ENCODE measurements around the gene KLHL35. TPM values are rescaled to one million over a fixed set of nuclear protein-coding genes. Genes with fewer than 3 reads are reported as not detected.
"Not testable (repeated sequence)": the region's sequence is repeated elsewhere in the genome, so short reads cannot be mapped to it uniquely, and the experiment has no call there.

The KLHL35 gene
- polyA plus RNA-seq, 1 experiment, result 0.81 TPM

GRCh38 chr11:75421035-75421602 is 11.9 kb downstream of the KLHL35 start:
- Histone ChIP-seq H3K27me3 (ENCODE audit: control insufficient read depth, insufficient read depth, low read length) (no peaks in the 10 kb centered on the region), H3K9me3 (ENCODE audit: control insufficient read depth, insufficient read depth, low read length) (no peaks in the 10 kb centered on the region), H3K27ac (ENCODE audit: low read depth, low read length) (no peak overlapping the region), H3K4me3 (ENCODE audit: low read depth, low read length) (no peak overlapping the region)
- CTCF ChIA-PET, result interaction anchor here (6.5 kb wide), 1 partner anchor 14 kb away, joined by 48 read pairs; no protein-coding TSS in a partner anchor
- POLR2A ChIA-PET, result no interaction called here
- TF ChIP-seq, protein P1, sequence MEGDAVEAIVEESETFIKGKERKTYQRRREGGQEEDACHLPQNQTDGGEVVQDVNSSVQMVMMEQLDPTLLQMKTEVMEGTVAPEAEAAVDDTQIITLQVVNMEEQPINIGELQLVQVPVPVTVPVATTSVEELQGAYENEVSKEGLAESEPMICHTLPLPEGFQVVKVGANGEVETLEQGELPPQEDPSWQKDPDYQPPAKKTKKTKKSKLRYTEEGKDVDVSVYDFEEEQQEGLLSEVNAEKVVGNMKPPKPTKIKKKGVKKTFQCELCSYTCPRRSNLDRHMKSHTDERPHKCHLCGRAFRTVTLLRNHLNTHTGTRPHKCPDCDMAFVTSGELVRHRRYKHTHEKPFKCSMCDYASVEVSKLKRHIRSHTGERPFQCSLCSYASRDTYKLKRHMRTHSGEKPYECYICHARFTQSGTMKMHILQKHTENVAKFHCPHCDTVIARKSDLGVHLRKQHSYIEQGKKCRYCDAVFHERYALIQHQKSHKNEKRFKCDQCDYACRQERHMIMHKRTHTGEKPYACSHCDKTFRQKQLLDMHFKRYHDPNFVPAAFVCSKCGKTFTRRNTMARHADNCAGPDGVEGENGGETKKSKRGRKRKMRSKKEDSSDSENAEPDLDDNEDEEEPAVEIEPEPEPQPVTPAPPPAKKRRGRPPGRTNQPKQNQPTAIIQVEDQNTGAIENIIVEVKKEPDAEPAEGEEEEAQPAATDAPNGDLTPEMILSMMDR (IDR thresholded peaks at IDR 0.05; ENCODE audit: low read depth, low read length), result no peak
- DNase-seq (ENCODE audit: low read depth, low spot score), result no peak

- POLR2A ChIA-PET, result no interaction called here
- CTCF ChIA-PET, result interaction anchor here (6.5 kb wide), 1 partner anchor 13 kb away, joined by 48 read pairs; no protein-coding TSS in a partner anchor
- Histone ChIP-seq H3K4me3 (ENCODE audit: low read depth, low read length) (no peak overlapping the region), H3K27me3 (ENCODE audit: control insufficient read depth, insufficient read depth, low read length) (no peaks in the 10 kb centered on the region), H3K9me3 (ENCODE audit: control insufficient read depth, insufficient read depth, low read length) (no peaks in the 10 kb centered on the region), H3K27ac (ENCODE audit: low read depth, low read length) (no peak overlapping the region)
- TF ChIP-seq, protein P1 (IDR thresholded peaks at IDR 0.05; ENCODE audit: low read depth, low read length), result no peak
- DNase-seq (ENCODE audit: low read depth, low spot score), result no peak
These were observed 12.6 kb downstream of the KLHL35 start for GRCh38 chr11:75420224-75421034.

GRCh38 chr11:75413864-75414263 is 19.1 kb downstream of the KLHL35 start:
- no peak overlapping the region for H3K4me3 ChIP-seq (ENCODE audit: low read depth, low read length)
- H3K9me3 ChIP-seq (ENCODE audit: control insufficient read depth, insufficient read depth, low read length), result no peaks in the 10 kb centered on the region
- H3K27ac ChIP-seq (ENCODE audit: low read depth, low read length), result no peak overlapping the region
- DNase-seq (ENCODE audit: low read depth, low spot score), result no peak
- TF ChIP-seq, protein P1 (IDR thresholded peaks at IDR 0.05; ENCODE audit: low read depth, low read length), result no peak
- ChIA-PET CTCF (no interaction called here), POLR2A (interaction anchor here (0.9 kb wide), 1 partner anchor 148 kb away, joined by 5 read pairs; the partner anchor contains the start of gene SERPINH1)
- H3K27me3 ChIP-seq (ENCODE audit: control insufficient read depth, insufficient read depth, low read length), result no peaks in the 10 kb centered on the region

GRCh38 chr11:75413146-75413545 is 19.9 kb downstream of the KLHL35 start:
- DNase-seq (ENCODE audit: low read depth, low spot score); H3K9me3 ChIP-seq (ENCODE audit: control insufficient read depth, insufficient read depth, low read length); H3K4me3 ChIP-seq (ENCODE audit: low read depth, low read length); CTCF ChIA-PET; H3K27me3 ChIP-seq (ENCODE audit: control insufficient read depth, insufficient read depth, low read length); POLR2A ChIA-PET: not testable (repeated sequence)
- H3K27ac ChIP-seq (ENCODE audit: low read depth, low read length), result peak overlapping the region; percentile 11

DNA sequence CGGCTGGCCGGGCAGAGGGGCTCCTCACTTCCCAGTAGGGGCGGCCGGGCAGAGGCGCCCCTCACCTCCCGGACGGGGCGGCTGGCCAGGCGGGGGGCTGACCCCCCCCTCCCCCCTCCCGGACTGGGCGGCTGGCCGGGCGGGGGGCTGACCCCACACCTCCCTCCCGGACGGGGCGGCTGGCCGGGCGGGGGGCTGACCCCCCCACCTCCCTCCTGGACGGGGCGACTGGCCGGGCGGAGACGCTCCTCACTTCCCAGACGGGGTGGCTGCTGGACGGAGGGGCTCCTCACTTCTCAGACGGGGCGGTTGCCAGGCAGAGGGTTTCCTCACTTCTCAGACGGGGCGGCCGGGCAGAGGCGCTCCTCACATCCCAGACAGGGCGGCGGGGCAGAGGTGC is 23.0 kb downstream of the KLHL35 start:
- H3K27me3 ChIP-seq (ENCODE audit: control insufficient read depth, insufficient read depth, low read length); H3K4me3 ChIP-seq (ENCODE audit: low read depth, low read length); DNase-seq (ENCODE audit: low read depth, low spot score); H3K9me3 ChIP-seq (ENCODE audit: control insufficient read depth, insufficient read depth, low read length); H3K27ac ChIP-seq (ENCODE audit: low read depth, low read length); POLR2A ChIA-PET; CTCF ChIA-PET: not testable (repeated sequence)

- H3K9me3 ChIP-seq (ENCODE audit: control insufficient read depth, insufficient read depth, low read length), result no peaks in the 10 kb centered on the region
- no peak for DNase-seq (ENCODE audit: low read depth, low spot score)
- no peak overlapping the region for H3K27ac ChIP-seq (ENCODE audit: low read depth, low read length)
- H3K4me3 ChIP-seq (ENCODE audit: low read depth, low read length), result no peak overlapping the region
- H3K27me3 ChIP-seq (ENCODE audit: control insufficient read depth, insufficient read depth, low read length), result no peaks in the 10 kb centered on the region
- TF ChIP-seq, protein P1 (IDR thresholded peaks at IDR 0.05; ENCODE audit: low read depth, low read length), result no peak
- ChIA-PET POLR2A (interaction anchor here (1.3 kb wide), 1 partner anchor 10 kb away, joined by 4 read pairs; no protein-coding TSS in a partner anchor), CTCF (interaction anchor here (0.8 to 3.9 kb wide), 7 partner anchors 9 to 124 kb away, joined by 3 to 48 read pairs (median 7); partner anchors contain the start of gene RPS3)
These were observed 24.1 kb downstream of the KLHL35 start for GRCh38 chr11:75408957-75409219.

All from AG04450 (cell line).